NCI-H526 treated with DMSO at 0.1 percent for 48 hours (cell line): ENCODE data around the gene NDUFA11.

Experiments used
- DNase-seq: peaks from one replicate; lab custom pipeline; 2025; lab: John Stamatoyannopoulos, UW

The NDUFA11 gene

DNA sequence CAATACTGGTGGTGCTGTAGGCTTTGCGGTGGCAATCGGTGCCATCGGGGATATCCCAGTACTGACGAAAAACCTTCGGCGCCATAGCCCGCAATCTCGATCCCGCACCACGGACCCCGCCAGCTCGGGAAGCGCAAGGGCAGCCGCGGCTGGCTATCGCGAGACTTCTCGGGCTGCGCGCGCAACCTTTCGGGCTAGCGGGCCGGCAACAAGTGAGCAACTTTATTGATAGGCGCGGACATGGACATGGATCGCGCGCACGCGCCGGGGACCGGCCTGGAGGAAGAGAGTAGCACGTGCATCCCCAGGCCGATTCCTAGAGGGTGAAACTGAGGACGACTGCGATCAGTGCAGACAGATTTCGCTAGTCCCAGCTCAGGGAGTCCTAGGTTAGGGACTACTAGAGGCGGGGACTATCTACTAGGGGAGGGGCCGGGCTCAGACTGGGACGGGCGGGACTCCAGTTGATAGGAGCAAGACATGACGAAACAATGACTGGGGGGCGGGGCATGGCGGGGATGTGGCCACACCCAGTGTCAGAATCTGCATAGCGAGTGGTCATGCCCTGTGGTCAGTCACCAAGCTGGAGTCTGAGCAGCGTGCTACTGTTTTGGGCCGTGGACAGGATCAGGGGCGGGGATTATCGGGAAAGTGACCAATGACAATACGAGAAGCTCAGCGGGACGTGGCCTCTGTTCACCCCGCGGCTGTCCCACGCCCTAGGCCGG is at the start of gene NDUFA11:
Gene NDUFA11, minus strand, starts transcription at position 167 of the 728 bp plus-strand sequence. Its CDS starts 82 bp downstream, at position 85.
- DNase-seq, result peak; percentile 94

DNA sequence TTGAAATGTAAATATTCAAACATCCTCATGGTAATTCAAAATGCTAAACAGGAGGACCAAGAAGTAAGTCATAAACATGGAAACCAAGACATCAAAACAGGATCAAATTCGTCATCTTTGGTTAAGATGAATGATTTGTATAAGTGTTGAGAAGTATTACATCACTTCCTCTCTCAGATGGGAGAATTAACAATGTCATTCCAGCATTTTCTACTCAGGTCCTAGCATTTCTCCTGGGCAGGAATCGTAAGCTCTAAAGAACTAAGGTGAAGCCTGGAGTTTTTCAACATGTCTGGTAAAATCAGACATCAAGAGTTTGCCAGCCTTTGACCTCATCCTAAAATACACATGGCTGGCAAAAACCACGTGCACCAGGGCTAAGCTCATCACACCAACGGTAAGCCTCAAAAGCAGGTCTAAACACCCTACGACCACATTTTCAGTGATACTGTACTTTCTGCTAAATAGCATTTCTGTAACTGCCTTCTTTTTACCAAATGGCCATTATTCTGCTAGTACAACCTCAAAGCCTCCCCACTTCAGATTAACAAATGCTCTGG is 49.5 kb upstream of the NDUFA11 start:
- DNase-seq, result no peak

DNA sequence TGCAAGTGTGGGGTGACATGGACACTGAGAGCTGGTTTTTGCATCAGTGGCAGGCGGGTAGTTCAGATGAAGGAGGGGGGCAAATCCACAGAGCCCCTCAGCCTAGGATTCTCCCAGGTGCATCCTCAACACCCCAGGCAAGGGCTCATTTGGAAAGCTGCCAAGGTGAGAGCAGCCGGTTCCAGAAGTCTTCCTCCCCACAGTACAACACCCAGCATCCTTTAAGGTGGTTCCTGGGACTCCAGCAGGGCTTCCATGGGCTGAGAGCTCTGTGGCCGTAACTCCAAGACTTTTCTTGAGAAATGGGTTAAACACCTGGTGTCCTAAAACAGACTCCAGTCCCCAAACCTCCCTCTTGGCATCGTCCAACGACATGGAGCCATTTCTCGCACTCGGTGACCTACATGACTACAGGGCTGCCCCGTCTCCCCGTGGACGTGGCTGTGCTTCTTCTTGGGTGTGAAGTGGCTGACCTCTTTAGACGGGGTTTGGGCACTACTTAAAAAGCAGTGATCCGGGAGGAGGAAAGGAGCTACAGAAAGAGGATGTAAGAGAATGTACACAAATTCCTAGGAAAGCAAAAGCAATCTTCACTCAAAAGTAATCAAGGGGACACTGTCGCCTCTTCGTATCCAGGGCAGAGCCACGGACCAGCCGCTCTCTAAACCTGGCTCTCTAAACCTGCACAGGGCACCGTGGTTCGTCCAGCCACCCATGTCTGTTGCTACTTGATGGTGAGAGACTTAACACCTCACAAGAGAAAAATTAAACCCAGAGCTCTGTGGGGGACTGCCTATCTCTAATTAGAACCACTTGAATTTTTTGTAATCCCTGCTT is 48.8 kb upstream of the NDUFA11 start:
- DNase-seq, result no peak

DNA sequence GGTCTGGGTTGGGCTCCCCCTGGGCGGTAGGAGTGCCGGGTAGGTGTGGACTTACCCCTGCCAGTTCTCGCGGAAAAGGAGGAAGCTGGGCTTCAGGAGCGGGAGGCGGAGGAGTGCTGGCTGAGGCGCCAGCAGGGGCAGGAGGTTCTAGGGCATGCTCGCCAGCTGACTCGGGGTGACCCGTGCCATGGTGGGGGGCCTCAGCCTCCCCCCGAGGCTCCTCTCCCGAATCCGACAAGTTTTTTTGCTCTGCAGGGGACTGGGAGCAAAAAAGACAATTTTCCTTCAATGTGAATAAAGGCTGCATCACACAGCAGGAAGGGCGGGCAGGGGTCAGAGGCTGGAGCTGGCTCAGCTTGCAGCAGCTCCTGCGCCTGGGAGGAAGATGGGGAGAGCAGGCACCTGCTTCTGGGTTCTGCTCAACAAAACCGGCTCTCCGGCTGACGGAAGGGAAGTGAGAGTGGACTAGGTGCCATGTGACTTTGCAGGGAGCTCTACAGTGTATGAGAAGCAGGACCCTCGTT is 47.8 kb upstream of the NDUFA11 start:
- DNase-seq, result no peak

DNA sequence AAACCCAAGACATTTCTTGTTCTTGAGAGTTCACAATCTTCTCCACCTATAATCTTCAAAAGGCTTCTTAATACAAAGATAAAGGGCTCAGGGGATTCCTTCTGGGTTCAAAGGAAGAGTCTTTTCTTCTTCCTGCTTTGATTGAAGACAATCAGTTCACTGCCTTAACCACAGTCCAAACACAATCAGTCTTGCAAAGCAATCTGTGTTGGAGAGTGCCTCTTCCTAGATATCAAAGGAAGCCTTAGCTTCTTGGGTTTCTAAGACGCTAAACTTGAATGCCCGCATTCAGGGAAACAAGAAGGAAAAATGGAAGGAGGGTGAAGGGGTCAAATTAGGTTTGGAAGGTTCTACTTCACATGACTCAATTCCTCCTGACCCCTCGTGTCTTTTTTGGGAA is 47.2 kb upstream of the NDUFA11 start:
- DNase-seq, result no peak

DNA sequence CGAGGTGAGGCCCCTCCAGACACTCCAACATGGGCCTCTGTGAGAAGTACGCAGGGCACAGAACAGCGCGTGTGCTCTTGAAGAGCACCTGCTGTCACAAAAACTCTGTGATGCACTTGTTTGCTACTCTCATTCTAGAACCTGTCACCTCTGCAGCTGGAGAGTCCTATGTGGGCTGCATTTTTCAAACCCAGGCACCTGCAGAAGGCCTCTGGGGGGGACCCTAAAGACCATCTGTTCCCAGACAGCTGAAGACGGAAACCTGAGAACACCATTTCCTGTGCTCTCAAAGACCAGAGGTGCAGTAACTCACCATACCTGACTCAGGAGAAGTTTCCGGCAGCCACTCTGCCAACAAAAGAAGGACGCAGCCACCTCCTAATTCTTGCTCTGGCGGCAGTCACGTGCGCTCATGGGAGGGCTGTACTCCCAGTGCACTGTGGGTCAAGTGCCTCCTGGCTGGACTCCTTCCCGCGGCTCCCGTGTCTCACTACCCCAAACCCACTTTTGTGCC is 46.3 kb upstream of the NDUFA11 start:
- no peak for DNase-seq

DNA sequence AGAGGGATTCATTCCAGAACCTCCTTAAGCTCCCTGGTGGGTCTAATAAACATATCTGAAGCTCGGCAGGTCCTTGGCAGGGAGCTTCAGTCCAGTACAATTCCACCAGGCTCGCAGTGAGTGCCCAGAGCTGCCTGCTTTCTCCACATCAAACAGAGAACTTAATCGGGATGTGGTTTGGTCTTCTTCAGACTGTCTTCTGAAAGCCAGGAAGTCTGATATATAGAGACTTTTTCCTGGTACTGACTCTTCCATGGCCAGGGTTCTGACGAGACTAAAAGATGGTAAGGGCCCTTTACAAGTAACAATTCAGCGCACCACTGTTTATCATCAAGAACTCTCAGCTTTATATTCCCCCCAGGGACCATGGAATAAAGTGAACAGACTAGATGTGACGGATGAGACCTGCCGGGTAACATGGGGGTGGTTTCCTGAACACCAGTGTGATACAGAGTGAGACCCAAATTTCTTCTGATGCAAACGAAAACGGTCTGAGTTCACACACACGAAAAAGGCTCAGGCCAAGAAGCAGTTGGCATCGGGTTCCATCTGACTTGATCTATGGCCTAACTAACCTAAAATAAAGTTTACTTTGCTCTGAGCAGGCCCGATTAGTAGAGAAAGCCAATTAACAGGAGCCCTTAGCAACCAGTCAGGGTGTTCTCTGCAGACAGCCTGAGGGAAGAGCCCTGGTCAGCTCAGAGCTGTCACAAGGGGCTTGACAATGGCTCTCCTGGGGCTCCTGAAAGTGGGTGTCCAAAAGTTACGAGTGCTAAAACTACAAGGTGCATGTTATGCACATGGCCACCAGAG is 45.4 kb upstream of the NDUFA11 start:
- DNase-seq, result no peak

DNA sequence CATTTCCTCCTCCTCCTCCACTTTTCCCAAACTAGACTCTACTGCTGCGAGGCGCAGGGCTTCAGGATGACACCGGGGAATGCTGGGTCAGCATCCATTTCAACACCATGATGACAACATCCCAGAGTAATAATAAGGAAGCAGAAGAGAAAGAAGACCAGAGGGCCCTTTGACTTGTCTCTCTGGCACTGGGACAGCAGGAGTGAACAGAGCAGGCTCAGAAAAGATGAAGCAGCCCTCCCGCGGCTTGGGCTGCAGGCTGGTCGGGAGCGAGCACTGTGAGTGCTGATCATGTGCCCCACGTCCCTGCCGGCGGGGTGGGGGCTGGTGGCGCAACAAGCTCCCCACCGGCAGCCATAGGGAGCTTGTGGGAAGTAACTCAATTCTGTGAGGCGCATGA is 43.8 kb upstream of the NDUFA11 start:
- no peak for DNase-seq

DNA sequence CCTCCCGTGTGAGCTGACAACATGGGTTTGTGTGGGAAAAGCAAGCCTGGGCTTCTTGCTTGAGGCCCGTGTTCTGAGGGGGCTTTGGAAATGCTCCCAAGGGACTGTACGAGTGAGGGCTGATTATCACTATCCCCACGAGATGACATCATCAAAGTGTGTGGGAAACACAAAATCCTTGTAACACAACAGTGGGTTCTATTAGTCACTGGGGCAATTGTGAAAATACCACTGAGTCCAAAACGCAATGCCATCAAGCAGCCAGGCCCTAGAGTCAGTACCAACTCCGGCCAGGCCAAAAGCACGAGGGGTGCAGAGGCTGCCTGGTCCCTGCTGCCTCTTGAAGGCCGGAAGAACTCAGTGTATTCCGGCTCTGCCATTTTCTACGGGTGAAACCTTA is 40.0 kb upstream of the NDUFA11 start:
- DNase-seq, result no peak

DNA sequence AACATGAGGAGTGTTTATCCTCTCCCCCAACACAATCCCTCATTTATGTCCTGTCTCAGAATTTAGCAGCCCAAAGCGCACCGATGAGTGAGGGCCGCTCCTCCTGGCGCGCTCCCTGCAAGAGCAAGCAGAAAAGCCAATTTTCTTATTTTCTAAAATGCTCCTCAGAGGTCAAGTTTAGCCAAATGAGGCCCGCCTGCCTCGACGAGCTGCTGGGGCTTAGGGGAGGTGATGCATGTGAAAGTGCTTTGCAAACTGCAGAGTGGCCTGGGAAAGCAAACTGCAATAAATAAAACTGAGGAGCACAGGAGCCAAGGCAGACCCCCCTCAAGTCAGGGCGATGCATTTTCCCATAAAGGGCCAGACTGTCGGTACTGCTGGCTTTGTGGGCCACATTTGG is 39.5 kb upstream of the NDUFA11 start:
- no peak for DNase-seq

DNA sequence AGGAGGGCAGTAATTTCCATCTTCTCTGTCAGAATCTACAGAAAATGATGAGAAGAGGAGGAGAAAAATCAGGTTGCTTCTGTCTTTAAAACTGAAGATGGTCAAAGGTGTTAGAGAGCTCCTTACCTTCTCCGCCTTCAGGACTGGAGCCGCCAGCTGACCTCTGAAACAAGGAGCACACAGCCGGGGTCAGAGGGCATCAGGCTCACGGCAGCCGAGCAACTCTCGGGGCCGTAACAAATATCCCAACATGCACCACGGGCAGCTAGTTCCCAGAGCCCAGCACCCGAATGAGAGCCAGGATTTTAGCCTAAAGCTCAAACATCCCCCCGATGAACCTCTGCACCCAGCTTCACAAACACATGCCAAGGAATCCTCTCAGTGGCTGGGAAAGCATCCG is 38.1 kb upstream of the NDUFA11 start:
- no peak for DNase-seq

DNA sequence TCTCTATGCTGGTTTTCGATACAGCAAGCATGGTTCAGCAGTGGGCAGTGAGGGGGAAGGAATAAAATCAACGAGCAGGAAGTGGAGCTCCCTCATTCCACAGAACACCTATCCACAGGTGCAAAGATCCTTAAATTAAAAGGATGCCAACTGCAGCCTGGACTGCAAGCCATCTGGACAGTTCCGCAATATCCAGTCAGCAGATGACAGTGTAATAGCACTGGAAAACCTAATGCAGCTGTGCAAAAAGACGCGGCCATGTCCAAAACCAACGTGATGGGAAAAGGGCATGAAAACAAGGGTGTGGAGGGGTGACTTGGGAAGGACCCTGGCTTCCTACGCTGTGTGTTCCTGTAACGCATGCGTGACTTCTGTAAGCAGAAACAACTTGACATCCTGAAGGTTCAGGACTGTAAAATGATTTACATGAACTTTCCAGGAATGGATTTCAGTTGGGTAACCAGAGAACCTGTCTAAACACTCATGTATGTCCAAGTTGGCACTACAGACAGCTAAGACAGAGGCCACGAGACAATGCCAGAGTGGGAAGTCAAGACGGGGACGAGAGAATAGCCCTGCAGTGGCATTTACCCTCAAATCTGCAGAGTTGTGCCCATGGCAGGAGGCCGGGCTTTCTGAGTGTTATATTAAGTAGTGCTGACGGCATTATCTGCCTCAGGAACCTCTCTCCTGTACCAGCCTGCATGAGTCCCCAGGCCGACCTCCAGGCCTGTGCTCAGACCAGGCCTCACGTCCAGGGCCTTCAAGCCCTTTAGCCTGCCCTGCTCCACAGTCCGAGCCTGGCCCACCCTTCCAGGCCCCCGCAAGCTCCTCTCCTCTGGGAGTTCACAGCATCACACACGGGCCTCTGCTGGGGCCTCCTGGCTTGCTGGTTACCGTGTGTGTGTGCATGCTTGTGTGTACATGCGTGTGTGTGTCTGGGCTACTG is 36.9 kb upstream of the NDUFA11 start:
- no peak for DNase-seq

DNA sequence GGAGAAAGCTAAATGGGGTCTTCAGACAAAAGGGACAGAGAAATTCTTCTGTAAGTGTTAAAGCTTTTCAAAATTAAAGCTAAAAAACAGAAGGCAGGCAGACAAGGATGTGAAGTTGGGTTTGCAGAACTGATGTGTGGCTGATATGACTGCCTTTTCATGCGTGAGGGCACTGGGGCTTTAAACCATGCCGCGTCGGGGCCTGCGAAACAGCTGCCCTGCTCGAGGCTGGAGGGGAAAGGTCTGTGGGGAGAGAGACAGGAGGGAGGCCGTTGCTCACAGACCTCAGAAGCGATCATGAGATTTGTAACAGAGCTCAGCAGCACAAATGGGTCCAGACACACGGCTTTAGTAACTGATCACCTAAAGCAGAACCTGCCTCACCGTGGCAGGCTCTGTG is 34.0 kb upstream of the NDUFA11 start:
- DNase-seq, result no peak

DNA sequence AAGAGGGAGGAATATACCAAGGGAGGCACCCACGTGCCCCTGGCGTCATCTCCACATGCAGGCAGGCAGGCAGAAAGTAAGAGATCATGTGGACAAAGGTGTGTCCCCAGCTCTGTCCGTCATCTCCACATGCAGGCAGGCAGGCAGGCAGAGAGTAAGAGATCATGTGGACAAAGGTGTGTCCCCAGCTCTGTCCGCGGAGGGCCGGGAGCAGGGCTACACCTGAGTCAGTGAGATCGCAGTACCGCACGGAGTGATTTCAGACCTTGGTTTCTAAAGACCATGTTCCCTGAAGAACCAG is 32.7 kb upstream of the NDUFA11 start:
- no peak for DNase-seq

DNA sequence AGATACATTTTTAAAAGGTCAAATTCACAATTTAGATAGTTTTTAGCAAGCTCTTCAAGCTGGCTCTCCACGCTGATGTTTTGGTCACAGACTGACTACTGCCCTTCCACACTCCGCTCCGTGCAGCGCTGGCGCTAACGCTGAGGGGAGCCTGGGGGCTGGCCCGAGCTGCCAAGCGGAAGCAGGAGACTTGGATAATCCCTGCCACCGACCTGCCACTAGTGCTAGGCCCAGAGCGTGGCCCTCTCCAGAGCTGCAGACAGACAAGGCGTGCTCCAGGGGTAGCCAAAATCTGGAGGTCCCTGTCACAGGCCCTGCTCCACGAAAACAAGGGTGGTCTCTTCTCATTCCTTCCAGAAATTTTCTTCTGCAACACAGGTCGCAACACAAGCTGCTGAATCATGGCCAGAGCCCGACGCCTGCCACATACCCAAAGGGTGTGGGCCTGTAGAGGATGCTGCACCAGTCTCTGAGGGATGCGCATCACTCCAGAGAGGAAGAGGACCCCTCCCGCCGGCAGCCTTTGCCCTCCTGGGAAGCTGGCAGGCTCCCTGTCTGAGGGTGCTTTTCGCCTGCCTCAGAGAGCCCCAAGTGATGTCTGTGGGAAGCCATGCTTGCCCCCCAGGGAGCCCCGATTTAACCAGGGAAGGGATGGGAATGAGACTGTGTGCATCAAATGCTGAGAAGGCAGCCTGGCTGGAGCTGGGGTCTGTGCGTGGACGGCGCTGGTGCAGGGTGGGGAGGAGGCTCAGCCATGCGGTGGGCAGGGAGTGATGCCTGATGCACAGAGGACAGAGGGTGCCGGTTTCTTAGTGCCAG is 32.1 kb upstream of the NDUFA11 start:
- DNase-seq, result no peak

DNA sequence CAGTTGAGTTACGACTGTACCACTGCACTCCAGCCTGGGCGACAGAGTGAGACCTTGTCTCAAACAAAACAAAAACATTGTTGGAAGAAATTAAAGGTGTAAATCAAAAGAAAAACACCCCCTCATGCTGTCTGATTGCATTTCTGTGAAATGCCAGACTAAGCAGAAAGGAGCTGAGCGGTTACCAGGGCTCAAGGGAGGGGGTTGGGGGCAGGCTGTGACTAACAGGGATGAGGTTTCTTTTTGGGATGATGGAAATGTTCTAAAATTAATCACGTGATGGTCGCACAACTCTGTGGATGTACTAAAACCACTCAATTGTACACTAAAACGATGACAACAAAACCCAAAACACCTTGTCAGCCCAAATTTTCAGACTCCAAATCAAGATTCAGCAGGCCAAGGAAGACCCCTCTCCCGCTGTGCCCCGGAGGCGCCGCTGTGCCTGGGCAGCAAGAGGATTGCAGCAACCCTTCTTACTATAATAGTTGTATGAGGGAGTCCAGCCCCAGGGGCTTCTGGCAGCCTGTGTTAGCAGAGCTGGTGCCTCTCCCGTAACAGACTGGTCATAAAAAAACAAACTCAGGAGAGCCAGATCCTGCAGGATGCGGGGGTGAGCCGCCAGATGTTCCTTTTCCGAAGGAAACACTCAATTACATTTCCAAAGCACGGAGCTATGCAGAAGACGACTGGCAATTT is 31.3 kb upstream of the NDUFA11 start:
- no peak for DNase-seq

DNA sequence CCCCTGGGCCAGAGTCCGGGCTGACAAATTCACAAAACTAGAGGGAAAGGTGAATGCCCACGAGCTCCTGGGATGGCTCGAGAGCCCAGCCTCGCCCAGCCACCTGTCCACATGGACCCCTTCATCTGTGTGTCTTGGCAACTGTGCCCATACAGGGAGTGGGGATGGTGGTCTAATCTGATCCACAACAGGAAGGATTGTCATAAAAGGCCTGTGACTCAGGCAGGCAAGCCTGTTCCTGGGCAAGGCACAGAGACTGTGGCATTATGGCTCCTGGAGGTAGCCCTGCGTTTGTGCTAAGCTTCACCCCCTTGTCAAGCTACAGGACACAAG is 30.4 kb upstream of the NDUFA11 start:
- no peak for DNase-seq

DNA sequence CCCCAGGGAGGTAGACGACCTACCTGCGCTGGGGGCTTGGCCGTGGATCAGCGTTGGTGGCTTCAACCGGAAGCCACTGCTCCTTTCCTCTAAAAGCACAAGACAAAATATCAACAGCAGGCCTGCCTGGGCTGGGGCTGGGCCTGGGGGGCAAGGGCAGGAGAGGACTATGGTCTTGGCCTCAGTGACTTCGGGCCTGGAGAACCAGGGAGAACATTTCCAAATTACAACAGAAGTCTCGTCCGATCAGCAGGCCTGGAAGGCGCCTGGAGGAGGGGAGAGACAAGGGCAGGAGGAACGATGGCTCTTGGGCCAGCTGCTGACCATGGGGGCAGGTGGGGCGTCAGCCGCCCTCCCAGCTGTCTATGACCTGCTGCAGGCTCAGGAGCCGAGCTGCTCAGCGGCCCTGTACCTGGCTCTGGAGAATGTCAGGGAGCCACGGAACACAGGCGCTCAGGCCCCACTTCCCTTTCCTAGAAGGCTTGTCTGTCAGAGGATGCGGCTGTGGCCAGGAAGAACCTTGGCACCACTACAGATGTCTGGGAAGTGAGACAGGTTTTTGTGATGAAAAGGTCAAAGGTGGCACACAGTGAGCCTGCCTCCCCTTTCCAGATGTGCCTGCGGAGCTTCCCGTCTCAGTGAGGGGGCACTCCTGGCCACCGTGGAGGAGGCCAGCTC is 29.9 kb upstream of the NDUFA11 start:
- DNase-seq, result no peak
